HG03439 (cell line): ENCODE measurements around the gene PAX1.

Source experiments
- ATAC-seq: cut with Tn5 transposase; IDR thresholded peaks from one replicate; pipeline ENCODE4 v1.9.1; 2021; ENCODE audit warnings: mild to moderate bottlenecking, moderate library complexity; ENCODE audit not compliant: unreplicated experiment

The PAX1 gene

GRCh38 chr20:21725892-21726291, 20.4 kb downstream of the PAX1 start:
- ATAC-seq: no peak

GRCh38 chr20:21729316-21729715, 23.9 kb downstream of the PAX1 start:
- ATAC-seq: no peak

- no peak for ATAC-seq
Observed at GRCh38 chr20:21739161-21739560, 33.7 kb downstream of the PAX1 start.

- no peak for ATAC-seq
Observed at GRCh38 chr20:21739682-21740081, 34.2 kb downstream of the PAX1 start.

GRCh38 chr20:21741266-21741665, 35.8 kb downstream of the PAX1 start:
- no peak for ATAC-seq

- ATAC-seq: no peak
Observed at GRCh38 chr20:21762646-21763045, 57.2 kb downstream of the PAX1 start.

- ATAC-seq: no peak
Observed at GRCh38 chr20:21767200-21767738, 61.8 kb downstream of the PAX1 start.

- ATAC-seq: no peak
Observed at GRCh38 chr20:21767739-21768223, 62.3 kb downstream of the PAX1 start.
